HL-60/S4 treated with retinoic acid at 250 ng/mL for 4 days and 3 days (cell line): Measurements from ENCODE around the gene ASCC1.
"Not testable (repeated sequence)": the region's sequence is repeated elsewhere in the genome, so short reads cannot be mapped to it uniquely, and the experiment has no call there.

Experiments
- in situ Hi-C: fragments of 300-500 bp; cut with MboI; formaldehyde crosslinking; loops from 2 replicates; pipeline ENCODE4 v1.7.0; 2022; ENCODE audit warnings: low sequenced_read_pairs

Gene ASCC1

DNA sequence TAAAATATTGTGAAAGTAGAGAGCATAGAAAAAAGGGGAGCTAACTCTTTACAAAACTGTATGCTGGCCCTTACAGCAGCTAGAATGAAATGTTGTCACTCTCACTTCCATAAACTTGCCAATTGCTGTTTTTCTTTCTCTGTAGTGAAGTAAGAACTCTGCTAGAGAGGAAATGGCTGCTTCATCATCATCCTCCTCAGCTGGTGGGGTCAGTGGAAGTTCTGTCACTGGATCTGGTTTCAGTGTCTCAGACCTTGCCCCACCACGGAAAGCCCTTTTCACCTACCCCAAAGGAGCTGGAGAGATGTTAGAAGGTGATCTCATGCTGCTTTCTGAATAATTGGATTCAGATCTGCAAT is 7.6 kb upstream of the ASCC1 start:
- in situ Hi-C loops: no loop called here

DNA sequence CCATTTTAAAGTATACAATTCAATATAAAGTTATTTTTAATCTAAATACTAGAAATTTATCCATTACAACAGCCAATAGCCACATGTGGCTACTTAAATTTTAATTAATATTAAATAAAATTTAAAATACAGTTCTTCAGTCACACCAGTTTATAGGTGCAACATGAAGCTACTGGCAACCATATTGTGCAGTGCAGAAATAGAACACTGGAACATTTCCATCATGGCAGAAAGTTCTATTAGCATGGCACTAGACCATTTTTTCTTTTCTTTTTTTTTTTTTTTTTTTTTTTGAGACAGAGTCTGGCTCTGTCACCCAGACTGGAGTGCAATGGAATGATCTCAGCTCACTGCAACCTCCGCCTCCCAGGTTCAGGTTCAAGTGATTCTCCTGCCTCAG is 5.2 kb upstream of the ASCC1 start:
- in situ Hi-C loops: no loop called here

DNA sequence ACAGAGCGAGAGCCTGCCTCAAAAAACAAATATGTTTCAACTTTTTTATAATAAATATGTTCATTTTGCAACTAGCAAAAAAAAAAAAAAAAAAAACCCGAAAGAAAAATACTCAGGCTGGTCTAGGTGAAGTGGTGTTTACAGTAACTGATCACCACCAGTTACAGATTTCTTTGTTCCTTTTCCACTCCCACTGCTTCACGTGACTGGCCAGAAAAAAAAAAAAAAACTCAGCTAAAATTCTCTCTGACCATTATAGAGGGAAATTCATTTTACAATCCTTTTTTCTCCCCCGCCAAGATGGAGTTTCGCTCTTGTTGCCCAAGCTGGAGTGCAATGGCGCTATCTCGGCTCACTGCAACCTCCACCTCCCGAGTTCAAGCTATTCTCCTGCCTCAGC is 4.6 kb upstream of the ASCC1 start:
- in situ Hi-C loops: no loop called here

DNA sequence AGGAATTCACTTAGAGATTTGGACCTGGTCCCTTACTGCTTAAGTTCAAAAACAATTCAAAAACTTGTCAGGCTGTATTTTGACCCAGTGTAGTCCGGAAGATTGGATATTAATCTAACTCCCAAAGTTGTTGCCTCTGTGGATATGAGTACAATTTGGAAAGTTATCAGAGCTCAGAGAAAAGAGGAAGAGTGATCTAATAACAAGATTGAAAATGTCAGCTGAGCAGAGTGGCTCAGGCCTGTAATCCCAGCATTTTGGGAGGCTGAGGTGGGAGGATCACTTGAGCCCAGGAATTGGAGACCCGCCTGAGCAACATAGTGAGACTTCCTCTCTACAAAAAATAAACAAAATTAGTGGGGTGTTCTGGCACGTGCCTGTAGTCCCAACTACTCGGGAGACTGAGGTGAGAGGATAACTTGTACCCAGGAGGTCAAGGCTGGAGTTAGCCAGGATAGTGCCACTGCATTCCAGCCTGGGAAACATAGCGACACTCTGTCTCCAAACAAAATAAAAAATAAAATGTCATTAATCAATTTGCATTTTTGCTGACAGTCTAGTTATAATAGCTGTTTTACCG is 3.2 kb upstream of the ASCC1 start:
- in situ Hi-C loops: no loop called here

DNA sequence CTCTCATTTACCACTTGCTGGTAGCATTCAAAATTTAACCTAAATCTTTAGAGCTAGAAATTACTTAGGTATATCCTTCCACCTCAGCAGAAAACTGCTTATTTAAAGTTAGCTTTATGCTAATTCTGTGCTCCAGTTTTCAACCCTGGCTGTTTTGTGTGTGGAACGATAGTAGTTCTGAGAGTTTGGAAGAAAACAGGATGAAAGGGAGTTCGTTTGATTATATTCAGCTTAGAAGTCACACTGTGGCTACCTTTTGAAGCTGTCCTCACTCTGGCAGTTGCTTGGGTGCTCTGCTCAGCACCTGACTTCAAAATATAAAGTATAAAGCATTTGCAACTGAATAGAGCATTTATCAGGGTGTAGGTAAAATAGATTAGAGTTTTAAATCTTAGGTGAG is 2.6 kb upstream of the ASCC1 start:
- in situ Hi-C loops: no loop called here

DNA sequence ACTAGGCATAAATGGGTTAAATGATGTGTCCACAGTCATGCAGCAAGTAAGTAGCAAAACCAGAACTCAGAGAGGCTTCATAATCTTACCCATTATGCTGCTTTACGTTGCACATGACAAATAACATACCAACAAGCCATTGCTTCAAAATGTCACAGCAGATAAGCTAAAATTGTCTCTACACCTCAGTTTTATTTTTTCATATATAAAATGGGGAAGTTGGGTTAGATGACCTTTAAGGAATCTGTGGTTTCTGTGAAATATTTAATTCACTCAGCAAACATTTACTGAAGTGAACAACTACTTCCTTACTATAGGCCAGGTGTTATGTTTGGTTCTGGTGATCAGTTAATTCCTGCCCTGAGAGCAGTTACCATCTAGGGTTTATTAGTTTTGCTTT is 2.2 kb upstream of the ASCC1 start:
- in situ Hi-C loops: no loop called here

DNA sequence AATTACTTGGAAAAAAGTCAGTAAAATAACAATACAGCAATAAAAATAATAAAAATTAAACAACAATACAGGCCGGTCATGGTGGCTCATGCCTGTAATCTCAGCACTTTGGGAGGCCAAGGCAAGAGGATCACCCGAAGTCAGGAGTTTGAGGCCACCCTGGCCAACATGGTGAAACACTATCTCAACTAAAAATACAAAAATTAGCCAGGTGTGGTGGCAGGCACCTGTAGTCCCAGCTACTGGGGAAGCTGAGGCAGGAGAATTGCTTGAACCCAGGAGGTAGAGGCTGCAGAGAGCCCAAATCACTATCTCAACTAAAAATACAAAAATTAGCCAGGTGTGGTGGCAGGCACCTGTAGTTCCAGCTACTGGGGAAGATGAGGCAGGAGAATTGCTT is 4.2 kb downstream of the ASCC1 start:
- in situ Hi-C loops: not testable (repeated sequence)

DNA sequence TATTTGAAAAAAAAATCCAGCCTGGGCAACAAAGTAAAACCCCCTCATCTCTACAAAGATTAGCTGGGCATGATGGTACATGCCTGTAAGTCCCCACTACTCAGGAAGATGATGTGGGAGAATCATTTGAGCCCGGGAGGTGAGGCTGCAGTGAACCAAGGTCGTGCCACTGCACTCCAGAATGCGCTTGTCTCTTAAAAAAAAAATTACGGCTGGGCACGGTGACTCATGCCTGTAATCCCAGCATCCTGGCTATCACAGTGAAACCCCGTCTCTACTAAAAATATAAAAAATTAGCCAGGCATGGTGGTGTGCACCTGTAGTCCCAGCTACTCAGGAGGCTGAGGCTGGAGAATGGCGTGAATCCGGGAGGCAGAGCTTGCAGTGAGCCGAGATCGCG is 4.7 kb downstream of the ASCC1 start:
- in situ Hi-C loops: not testable (repeated sequence)

DNA sequence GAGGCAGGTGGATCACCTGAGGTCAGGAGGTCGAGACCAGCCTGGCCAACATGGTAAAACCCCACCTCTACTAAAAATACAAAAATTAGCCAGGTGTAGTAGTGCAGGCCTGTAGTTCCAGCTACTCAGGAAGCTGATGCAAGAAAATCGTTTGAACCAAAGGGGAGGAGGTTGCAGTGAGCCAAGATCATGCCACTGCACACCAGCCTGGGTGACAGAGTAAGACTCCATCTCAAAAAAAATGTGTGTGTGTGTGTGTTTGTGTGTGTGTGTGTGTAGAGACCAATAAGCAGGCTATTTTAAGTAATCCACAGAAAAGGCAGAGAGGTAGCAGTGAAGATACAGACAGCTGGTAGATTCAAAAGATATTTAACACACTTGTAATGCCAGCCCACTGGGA is 7.5 kb downstream of the ASCC1 start:
- in situ Hi-C loops: not testable (repeated sequence)

DNA sequence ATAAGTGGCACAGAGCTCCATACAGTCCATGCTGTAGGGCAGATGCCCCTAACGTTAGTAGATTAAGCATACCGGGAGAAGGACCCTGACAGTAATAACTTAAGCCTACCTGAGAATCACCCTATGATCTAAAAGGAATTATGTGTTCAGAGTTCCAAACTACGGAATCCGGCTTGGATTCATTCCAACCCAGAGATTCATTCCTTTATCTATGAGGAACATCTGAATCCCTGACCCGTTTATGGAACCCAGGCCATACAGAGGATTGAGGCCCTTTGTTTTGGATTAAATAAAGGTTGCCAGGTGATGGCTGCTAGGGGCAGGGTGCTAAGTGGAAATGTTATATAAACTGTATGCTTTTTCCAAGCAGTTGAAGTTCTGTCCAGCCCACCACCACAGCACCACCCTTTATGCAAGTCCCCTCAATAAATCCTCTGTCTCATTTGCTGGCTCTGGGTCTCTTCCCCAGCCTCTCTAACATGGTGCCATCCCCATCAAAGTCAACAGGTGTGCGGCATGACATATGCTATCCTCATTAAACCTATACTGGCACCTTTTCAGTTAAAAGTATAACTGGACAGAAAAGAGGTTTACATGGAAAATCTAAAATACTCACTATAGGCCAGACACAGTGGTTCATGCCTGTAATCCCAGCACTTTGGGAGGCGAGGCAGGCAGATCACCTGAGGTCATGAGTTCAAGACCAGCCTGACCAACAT is 9.4 kb downstream of the ASCC1 start:
- in situ Hi-C loops: no loop called here

DNA sequence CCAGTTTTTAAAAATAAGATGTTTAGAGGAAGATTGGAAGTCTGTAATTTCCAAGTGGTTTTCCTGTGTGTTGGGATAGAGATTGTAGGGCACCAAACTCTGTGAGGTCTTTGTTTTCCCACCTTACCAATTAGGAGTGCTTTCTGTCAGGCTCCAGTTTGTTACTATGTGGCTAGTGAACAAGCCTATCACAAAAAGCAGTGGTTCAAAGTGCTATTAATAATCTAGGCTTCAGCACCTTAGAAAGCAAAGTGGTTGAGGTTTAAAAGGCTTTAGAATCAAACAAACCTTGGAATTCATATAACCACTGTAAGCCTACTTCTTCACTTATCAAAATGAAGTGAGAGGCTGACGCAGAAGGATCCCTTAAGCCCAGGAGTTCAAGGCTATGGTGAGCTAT is 11.4 kb downstream of the ASCC1 start:
- in situ Hi-C loops: no loop called here

DNA sequence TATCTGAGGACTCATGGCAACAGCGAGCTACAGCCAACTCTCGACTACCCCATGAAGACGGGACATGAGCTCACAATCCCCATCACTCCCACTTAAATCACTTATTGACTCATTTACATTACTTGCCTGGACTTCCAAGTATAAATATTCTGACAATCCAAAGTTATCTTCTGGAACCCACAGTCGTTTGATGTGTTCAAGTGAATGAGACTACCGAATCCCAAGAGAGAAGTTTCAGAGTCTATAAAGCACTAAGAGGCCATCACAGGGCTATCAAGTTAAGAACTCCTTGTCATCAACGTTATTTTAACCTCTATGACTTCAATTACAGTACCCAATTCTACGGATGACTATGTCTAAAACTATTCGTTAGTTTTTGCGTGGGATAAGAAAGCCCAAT is 11.8 kb downstream of the ASCC1 start:
- in situ Hi-C loops: no loop called here

DNA sequence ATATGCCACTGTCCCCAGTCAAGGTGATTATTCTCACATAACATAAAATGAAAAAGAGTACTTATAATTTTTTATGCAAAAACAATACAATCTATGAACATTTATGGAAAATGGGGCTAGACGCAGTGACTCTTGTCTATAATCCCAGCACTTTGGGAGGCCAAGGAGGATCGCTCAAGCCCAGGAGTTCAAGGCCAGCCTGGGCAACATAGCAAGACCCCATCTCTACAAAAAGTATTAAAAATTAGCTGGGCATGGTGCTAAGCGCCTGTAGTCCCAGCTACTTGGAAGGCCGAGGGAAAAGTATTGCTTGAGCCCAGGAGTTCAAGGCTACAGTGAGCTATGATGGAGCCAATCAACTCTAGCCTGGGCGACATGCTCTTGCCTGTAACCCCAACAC is 14.8 kb downstream of the ASCC1 start:
- in situ Hi-C loops: no loop called here

DNA sequence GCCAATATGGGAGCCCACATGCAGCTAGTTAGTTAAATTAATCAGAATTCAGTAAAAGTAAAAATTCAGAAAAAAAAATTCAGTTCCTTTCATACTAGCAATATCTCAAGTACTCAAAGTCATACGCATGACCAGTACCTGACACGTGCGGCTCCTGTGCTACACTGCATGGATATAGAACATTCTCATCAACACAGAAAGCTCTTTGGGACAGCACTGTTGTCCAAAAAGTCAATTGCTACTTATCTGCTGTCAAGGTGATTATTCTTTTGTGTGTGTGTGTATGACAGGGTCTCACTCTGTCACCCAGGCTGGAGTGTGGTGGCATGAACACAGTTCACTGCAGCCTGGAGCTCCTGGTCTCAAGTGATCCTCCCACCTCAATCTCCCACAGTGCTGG is 15.2 kb downstream of the ASCC1 start:
- in situ Hi-C loops: no loop called here

DNA sequence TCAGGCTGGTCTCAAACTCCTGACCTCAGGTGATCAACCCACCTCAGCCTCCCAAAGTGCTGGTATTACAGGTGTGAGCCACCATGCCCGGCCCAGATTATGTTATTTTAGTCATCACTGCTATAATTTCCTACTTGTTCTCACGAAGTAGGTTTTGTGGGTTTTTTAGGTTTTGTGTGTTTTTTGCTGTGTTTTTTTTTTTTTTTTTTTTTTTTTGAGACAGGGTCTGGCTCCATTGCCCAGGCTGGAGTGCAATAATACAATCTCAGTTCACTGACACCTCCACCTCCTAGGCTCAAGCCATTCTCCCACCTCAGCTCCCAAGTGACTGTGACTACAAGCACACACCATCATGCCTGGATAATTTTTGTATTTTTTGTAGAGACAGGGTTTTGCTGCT is 21.1 kb downstream of the ASCC1 start:
- in situ Hi-C loops: no loop called here

DNA sequence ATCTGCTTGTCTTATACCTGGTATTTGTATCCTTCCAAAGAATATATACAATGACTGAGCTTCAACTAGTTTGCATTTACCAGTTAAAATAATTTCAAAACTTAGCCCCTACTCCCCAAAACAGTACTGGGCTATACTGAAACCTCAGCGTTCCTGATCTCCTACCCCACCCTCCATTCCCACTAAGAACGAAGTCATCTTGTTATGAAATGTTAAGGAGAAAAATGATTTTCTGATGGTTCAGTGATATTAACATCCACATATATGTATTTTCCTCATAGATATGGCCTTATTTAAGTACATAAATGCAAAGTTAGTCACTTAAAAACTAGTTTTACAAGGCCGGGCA is 29.1 kb downstream of the ASCC1 start:
- in situ Hi-C loops: no loop called here

DNA sequence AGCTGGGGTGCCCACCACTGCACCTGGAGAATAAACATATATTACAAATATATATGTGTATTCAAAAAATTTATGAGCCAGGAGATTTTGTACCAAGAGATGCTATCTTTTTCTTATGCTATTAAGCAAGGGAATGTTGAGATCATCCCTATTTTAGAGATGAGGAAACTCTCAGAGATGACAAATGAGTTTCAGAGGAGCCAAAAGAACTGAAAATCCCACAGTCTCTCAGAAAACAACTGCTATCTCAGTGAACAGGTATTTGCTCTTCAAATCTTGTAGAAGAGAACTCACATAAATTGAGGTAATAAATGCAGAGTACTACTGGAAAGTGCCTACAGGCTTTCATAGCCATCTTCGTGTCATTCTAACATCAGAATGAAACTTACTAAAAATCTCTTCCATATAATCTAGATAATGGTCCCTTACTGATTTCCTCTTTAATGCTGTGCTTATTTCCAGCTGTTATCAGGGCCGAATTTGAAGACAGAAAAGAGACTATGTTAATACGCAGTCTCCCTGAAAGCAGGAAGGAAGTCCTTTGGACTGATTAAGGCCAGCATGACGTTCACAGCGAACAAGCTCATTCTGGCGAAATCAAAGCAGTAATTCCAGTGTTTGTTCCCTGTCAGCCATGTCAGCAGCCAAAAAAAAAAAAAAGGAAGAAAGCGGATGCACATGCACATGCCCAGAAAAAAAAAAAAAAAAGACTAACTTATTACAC is 29.7 kb downstream of the ASCC1 start:
- in situ Hi-C loops: no loop called here

DNA sequence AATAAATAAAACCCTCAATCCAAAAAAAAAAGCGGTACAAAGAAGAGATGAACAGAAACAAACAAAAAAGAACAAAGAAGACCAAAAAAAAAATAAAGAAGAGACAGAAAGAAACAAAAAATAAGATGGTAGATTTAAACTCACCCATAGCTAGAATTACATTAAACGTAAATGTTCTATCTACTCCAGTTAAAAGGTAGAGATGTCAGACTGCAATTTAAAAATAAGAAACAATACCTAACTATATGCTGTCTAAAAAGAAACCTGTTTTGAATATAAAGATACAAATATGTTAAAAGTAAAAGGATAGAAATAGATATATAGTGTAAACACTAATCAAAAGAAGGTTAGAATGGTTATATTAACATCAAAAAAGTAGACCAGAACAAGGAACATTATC is 31.9 kb downstream of the ASCC1 start:
- in situ Hi-C loops: no loop called here

DNA sequence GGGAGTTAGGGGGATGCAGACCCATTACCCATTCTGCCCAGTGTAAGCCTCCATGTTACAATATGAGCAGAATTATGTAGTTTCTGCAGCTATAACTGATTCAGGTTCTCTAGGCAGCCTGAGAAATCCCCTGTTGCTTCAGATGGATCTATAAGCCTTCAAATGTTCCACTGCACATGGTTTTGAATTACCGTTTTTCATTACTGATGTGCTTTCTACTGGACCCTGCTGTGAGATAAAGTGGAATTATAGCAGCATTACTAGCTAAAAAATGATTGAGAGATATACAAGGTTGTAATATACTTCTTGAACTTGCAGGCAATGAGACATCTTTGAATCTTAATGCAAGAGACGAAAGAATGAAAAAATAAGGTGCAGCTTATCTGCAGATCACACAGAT is 38.6 kb downstream of the ASCC1 start:
- in situ Hi-C loops: no loop called here

DNA sequence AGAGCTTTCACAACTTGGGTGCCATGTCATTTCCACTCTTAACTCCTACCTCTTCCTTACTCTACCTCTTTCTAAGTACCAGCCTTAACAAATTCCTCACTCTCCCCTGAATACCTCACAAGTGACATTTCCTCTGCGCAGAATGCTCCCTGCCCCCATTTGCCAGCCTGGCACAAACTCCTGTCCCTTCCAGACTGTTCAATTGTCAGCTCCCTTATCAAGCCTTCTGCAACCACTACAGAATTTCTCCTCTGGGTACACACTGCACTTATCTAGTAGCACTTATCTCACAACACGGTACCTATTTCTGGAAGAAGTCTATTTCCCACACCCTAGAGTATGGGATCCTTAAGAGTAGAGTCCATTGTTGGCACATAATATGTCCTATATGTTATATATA is 39.4 kb downstream of the ASCC1 start:
- in situ Hi-C loops: no loop called here

DNA sequence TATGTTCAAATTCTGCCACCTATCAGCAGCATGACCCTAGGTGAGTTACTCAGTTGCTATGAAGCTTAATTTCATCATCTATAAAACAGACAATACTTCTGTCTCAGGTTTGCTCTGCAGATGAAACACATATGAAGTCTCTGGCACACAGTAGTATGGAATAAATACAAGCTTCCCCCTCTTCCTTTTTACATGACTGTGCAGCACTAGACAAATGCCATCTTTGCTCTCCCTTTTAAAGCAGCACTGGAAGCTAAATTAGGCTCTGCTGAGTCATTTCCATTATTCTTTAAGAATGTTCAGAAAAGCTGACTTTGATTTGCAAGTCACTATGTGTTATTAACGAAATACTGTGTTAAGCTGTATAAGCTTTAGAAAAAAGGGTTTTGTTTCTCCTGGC is 40.9 kb downstream of the ASCC1 start:
- in situ Hi-C loops: no loop called here

DNA sequence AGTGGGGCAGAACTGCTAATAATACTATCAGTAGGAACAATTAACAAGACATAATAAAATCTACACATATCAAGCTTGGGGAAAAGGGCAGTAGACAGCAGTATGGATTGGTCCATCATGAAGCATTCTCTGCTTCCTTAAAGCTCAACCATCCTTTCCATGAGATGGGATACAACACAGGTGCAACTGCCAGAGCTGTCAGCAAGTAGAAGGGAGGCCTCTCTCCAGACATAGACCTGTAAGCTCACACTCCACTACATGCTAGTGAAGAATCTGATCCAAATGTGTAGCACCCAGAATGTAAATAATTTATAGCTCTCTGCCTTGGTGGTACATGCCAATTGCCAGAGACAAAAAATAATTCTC is 41.8 kb downstream of the ASCC1 start:
- in situ Hi-C loops: no loop called here
